Retinal pigment epithelial cell (primary cell): ENCODE results near the gene COX17.
A peak's percentile ranks its signal among the peaks of the same experiment; 100 is the strongest.

ENCODE experiments used
- DNase-seq: peaks from one replicate; pipeline ENCODE4 v3.0.0-alpha.2; 2010; ENCODE audit warnings: low read depth
- H3K4me3 ChIP-seq: 2 replicates; pipeline ENCODE4 v1.5.1; 2011; ENCODE audit warnings: mild to moderate bottlenecking, low read length, control low read depth, moderate library complexity
- CTCF ChIP-seq: conservative IDR thresholded peaks from 2 replicates; pipeline ENCODE4 v1.5.1; 2011; ENCODE audit warnings: low read depth, low read length, control low read depth, inconsistent platforms

COX17 gene

GRCh38 chr3:119636249-119636648 is 41.0 kb downstream of the COX17 start:
- DNase-seq = no peak
- H3K4me3 ChIP-seq = no peak overlapping the region
- no peak for TF ChIP-seq CTCF

GRCh38 chr3:119635719-119636118 is 41.5 kb downstream of the COX17 start:
- no peak for TF ChIP-seq CTCF
- no peak overlapping the region for H3K4me3 ChIP-seq
- DNase-seq = no peak

- no peak for DNase-seq
- no peak overlapping the region for H3K4me3 ChIP-seq
Measured at GRCh38 chr3:119632829-119633228, 44.4 kb downstream of the COX17 start.

GRCh38 chr3:119632216-119632615 is 45.0 kb downstream of the COX17 start:
- no peak for TF ChIP-seq CTCF
- no peak overlapping the region for H3K4me3 ChIP-seq
- DNase-seq = no peak

More at GRCh38 chr3:119632829-119633228, 44.4 kb downstream of the COX17 start:
- TF ChIP-seq CTCF = no peak

GRCh38 chr3:119631516-119631915 is 45.7 kb downstream of the COX17 start:
- no peak overlapping the region for H3K4me3 ChIP-seq
- TF ChIP-seq CTCF = no peak
- peak; percentile 72 for DNase-seq

- no peak for TF ChIP-seq CTCF
- no peak for DNase-seq
- H3K4me3 ChIP-seq = no peak overlapping the region
Measured at GRCh38 chr3:119630880-119631329, 46.3 kb downstream of the COX17 start.

- H3K4me3 ChIP-seq = no peak overlapping the region
- no peak for TF ChIP-seq CTCF
- no peak for DNase-seq
Measured at GRCh38 chr3:119630128-119630879, 46.9 kb downstream of the COX17 start.
